Measurements from ENCODE around the gene C1orf174.

C1orf174 gene

GRCh38 chr1:3872546-3872945, 27.5 kb downstream of the C1orf174 start:
- H3K9ac ChIP-seq (ENCODE audit: low read depth, low read length), result no peak overlapping the region
- no peaks in the 10 kb centered on the region for H3K9me3 ChIP-seq (replicated peaks; ENCODE audit: low read length)
- no peak overlapping the region for H3K4me3 ChIP-seq (ENCODE audit: low read length)
- no peaks in the 10 kb centered on the region for H3K27me3 ChIP-seq (ENCODE audit: control insufficient read depth, insufficient read depth, low read length)
- H3K36me3 ChIP-seq (ENCODE audit: insufficient read depth, low read length), result peaks cover 19% of the 10 kb centered on the region
- no peaks in the 10 kb centered on the region for H3K4me1 ChIP-seq (ENCODE audit: control insufficient read depth, insufficient read depth, low read length)
- no peak overlapping the region for H3K4me2 ChIP-seq (ENCODE audit: low read length)

GRCh38 chr1:3871451-3871805, 28.6 kb downstream of the C1orf174 start:
- Histone ChIP-seq H3K4me3 (ENCODE audit: low read length) (no peak overlapping the region), H3K9ac (ENCODE audit: low read depth, low read length) (no peak overlapping the region), H3K9me3 (replicated peaks; ENCODE audit: low read length) (no peaks in the 10 kb centered on the region), H3K4me1 (ENCODE audit: control insufficient read depth, insufficient read depth, low read length) (no peaks in the 10 kb centered on the region), H3K27me3 (ENCODE audit: control insufficient read depth, insufficient read depth, low read length) (no peaks in the 10 kb centered on the region), H3K36me3 (ENCODE audit: insufficient read depth, low read length) (peaks cover 19% of the 10 kb centered on the region), H3K4me2 (ENCODE audit: low read length) (no peak overlapping the region)

- Histone ChIP-seq H3K4me3 (ENCODE audit: low read length) (no peak overlapping the region), H3K4me2 (ENCODE audit: low read length) (no peak overlapping the region), H3K27me3 (ENCODE audit: control insufficient read depth, insufficient read depth, low read length) (no peaks in the 10 kb centered on the region), H3K4me1 (ENCODE audit: control insufficient read depth, insufficient read depth, low read length) (no peaks in the 10 kb centered on the region), H3K36me3 (ENCODE audit: insufficient read depth, low read length) (peaks cover 16% of the 10 kb centered on the region), H3K9ac (ENCODE audit: low read depth, low read length) (no peak overlapping the region), H3K9me3 (replicated peaks; ENCODE audit: low read length) (no peaks in the 10 kb centered on the region)
These were observed 30.2 kb downstream of the C1orf174 start for GRCh38 chr1:3869751-3870301.

- no peaks in the 10 kb centered on the region for H3K9me3 ChIP-seq (replicated peaks; ENCODE audit: low read length)
- no peaks in the 10 kb centered on the region for H3K27me3 ChIP-seq (ENCODE audit: control insufficient read depth, insufficient read depth, low read length)
- H3K4me2 ChIP-seq (ENCODE audit: low read length), result no peak overlapping the region
- H3K4me3 ChIP-seq (ENCODE audit: low read length), result no peak overlapping the region
- peaks cover 13% of the 10 kb centered on the region for H3K36me3 ChIP-seq (ENCODE audit: insufficient read depth, low read length)
- no peak overlapping the region for H3K9ac ChIP-seq (ENCODE audit: low read depth, low read length)
- H3K4me1 ChIP-seq (ENCODE audit: control insufficient read depth, insufficient read depth, low read length), result no peaks in the 10 kb centered on the region
These were observed 31.5 kb downstream of the C1orf174 start for GRCh38 chr1:3868464-3869006.

- Histone ChIP-seq H3K4me2 (ENCODE audit: low read length) (no peak overlapping the region), H3K9me3 (replicated peaks; ENCODE audit: low read length) (no peaks in the 10 kb centered on the region), H3K4me1 (ENCODE audit: control insufficient read depth, insufficient read depth, low read length) (peaks cover 3% of the 10 kb centered on the region), H3K4me3 (ENCODE audit: low read length) (no peak overlapping the region), H3K9ac (ENCODE audit: low read depth, low read length) (no peak overlapping the region), H3K27me3 (ENCODE audit: control insufficient read depth, insufficient read depth, low read length) (no peaks in the 10 kb centered on the region), H3K36me3 (ENCODE audit: insufficient read depth, low read length) (peaks cover 13% of the 10 kb centered on the region)
These were observed 34.4 kb downstream of the C1orf174 start for GRCh38 chr1:3865606-3866160.

- Histone ChIP-seq H3K27me3 (ENCODE audit: control insufficient read depth, insufficient read depth, low read length) (no peaks in the 10 kb centered on the region), H3K9ac (ENCODE audit: low read depth, low read length) (no peak overlapping the region), H3K4me2 (ENCODE audit: low read length) (no peak overlapping the region), H3K9me3 (replicated peaks; ENCODE audit: low read length) (no peaks in the 10 kb centered on the region), H3K4me1 (ENCODE audit: control insufficient read depth, insufficient read depth, low read length) (peaks cover 3% of the 10 kb centered on the region), H3K36me3 (ENCODE audit: insufficient read depth, low read length) (peaks cover 10% of the 10 kb centered on the region), H3K4me3 (ENCODE audit: low read length) (no peak overlapping the region)
These were observed 35.2 kb downstream of the C1orf174 start for GRCh38 chr1:3864884-3865283.

- Histone ChIP-seq H3K4me3 (ENCODE audit: low read length) (no peak overlapping the region), H3K27me3 (ENCODE audit: control insufficient read depth, insufficient read depth, low read length) (no peaks in the 10 kb centered on the region), H3K36me3 (ENCODE audit: insufficient read depth, low read length) (peaks cover 7% of the 10 kb centered on the region), H3K4me2 (ENCODE audit: low read length) (no peak overlapping the region), H3K9me3 (replicated peaks; ENCODE audit: low read length) (no peaks in the 10 kb centered on the region), H3K4me1 (ENCODE audit: control insufficient read depth, insufficient read depth, low read length) (peaks cover 5% of the 10 kb centered on the region), H3K9ac (ENCODE audit: low read depth, low read length) (no peak overlapping the region)
These were observed 36.7 kb downstream of the C1orf174 start for GRCh38 chr1:3863231-3863935.

- H3K4me2 ChIP-seq (ENCODE audit: low read length), result peak overlapping the region; percentile 96
- H3K4me3 ChIP-seq (ENCODE audit: low read length), result peak overlapping the region; percentile 85
- no peaks in the 10 kb centered on the region for H3K27me3 ChIP-seq (ENCODE audit: control insufficient read depth, insufficient read depth, low read length)
- no peak overlapping the region for H3K9ac ChIP-seq (ENCODE audit: low read depth, low read length)
- H3K36me3 ChIP-seq (ENCODE audit: insufficient read depth, low read length), result no peaks in the 10 kb centered on the region
- no peaks in the 10 kb centered on the region for H3K9me3 ChIP-seq (replicated peaks; ENCODE audit: low read length)
- peaks cover 17% of the 10 kb centered on the region for H3K4me1 ChIP-seq (ENCODE audit: control insufficient read depth, insufficient read depth, low read length)
These were observed 41.7 kb downstream of the C1orf174 start for GRCh38 chr1:3858231-3858981.

GRCh38 chr1:3857791-3858129, 42.3 kb downstream of the C1orf174 start:
- peaks cover 14% of the 10 kb centered on the region for H3K4me1 ChIP-seq (ENCODE audit: control insufficient read depth, insufficient read depth, low read length)
- no peaks in the 10 kb centered on the region for H3K36me3 ChIP-seq (ENCODE audit: insufficient read depth, low read length)
- H3K9ac ChIP-seq (ENCODE audit: low read depth, low read length), result peak overlapping the region; percentile 83
- no peaks in the 10 kb centered on the region for H3K27me3 ChIP-seq (ENCODE audit: control insufficient read depth, insufficient read depth, low read length)
- H3K4me3 ChIP-seq (ENCODE audit: low read length), result peak overlapping the region; percentile 85
- peak overlapping the region; percentile 96 for H3K4me2 ChIP-seq (ENCODE audit: low read length)
- no peaks in the 10 kb centered on the region for H3K9me3 ChIP-seq (replicated peaks; ENCODE audit: low read length)

GRCh38 chr1:3856923-3857790, 42.9 kb downstream of the C1orf174 start, which contains the start of the genes CEP104 and DFFB:
CEP104 (minus strand) TSS chr1:3857211; CDS start chr1:3852407, 4,804 bp downstream.
DFFB (plus strand) TSS chr1:3857476; CDS start chr1:3857604, 128 bp downstream.
- H3K4me3 ChIP-seq (ENCODE audit: low read length), result peak within 1 kb of the TSS; percentile 85
- no peaks in the 10 kb centered on the region for H3K36me3 ChIP-seq (ENCODE audit: insufficient read depth, low read length)
- peaks cover 14% of the 10 kb centered on the region for H3K4me1 ChIP-seq (ENCODE audit: control insufficient read depth, insufficient read depth, low read length)
- H3K4me2 ChIP-seq (ENCODE audit: low read length), result peak within 1 kb of the TSS; percentile 96
- H3K9ac ChIP-seq (ENCODE audit: low read depth, low read length), result peak within 1 kb of the TSS; percentile 83
- H3K27me3 ChIP-seq (ENCODE audit: control insufficient read depth, insufficient read depth, low read length), result no peaks in the 10 kb centered on the region
- no peaks in the 10 kb centered on the region for H3K9me3 ChIP-seq (replicated peaks; ENCODE audit: low read length)

Data from skeletal muscle satellite cell (primary cell).